Activated T-helper 1 cell treated with anti-CD3 and anti-CD28 coated beads, Interleukin-12 subunit alpha, Interleukin-12 subunit beta, Interleukin-2, Interleukin-4 antibody, amounts not matched to agents 30 ng/mL and 10 ng/mL and 1 ng/mL, durations not matched to agents 14 hours and 24 hours and 36 hours (primary cell): ENCODE data around the gene PDLIM3. TPM values are rescaled to one million over a fixed set of nuclear protein-coding genes. Genes with fewer than 3 reads are reported as not detected.
A peak's percentile ranks its signal among the peaks of the same experiment; 100 is the strongest.
"Not testable (repeated sequence)": the region's sequence is repeated elsewhere in the genome, so short reads cannot be mapped to it uniquely, and the experiment has no call there.

Experiments used
- DNase-seq: peaks from one replicate; pipeline ENCODE4 v3.0.0; 2021; ENCODE audit warnings: low spot score
- H3K27ac Mint-ChIP-seq: one replicate; pipeline ENCODE4 v1.8.0; 2021; ENCODE audit warnings: mild to moderate bottlenecking, mixed read lengths
- H3K27me3 Mint-ChIP-seq: one replicate; pipeline ENCODE4 v1.8.0; 2022; ENCODE audit warnings: mild to moderate bottlenecking, moderate library complexity, mixed read lengths; ENCODE audit not compliant: insufficient read depth
- H3K36me3 Mint-ChIP-seq: one replicate; pipeline ENCODE4 v1.8.0; 2021; ENCODE audit warnings: low read depth, mixed read lengths
- H3K4me1 Mint-ChIP-seq: one replicate; pipeline ENCODE4 v1.8.0; 2021; ENCODE audit warnings: low read depth, mixed read lengths
- H3K4me3 Mint-ChIP-seq: one replicate; pipeline ENCODE4 v1.8.0; 2021; ENCODE audit warnings: mild to moderate bottlenecking, moderate library complexity, mixed read lengths
- H3K9me3 Mint-ChIP-seq: one replicate; pipeline ENCODE4 v1.8.0; 2021; ENCODE audit warnings: mixed read lengths
- intact Hi-C: fragments of 100-400 bp; cut with micrococcal nuclease; formaldehyde crosslinking; loops from one replicate; pipeline ENCODE4 v1.15.1; 2024
- total RNA-seq: library from RNA; stranded (reverse); gene quantifications from 2 replicates; pipeline ENCODE4 v1.2.3, GENCODE V29; 2022

The PDLIM3 gene
- total RNA-seq, 1 donor from 2014 or later: not detected

- Mint-ChIP-seq H3K27ac (no peak overlapping the region), H3K27me3 (peaks cover 7% of the 10 kb centered on the region), H3K4me1 (no peaks in the 10 kb centered on the region), H3K9me3 (no peaks in the 10 kb centered on the region), H3K36me3 (no peaks in the 10 kb centered on the region), H3K4me3 (no peak overlapping the region)
- DNase-seq: no peak
- intact Hi-C loops: no loop called here
Observed at GRCh38 chr4:185542626-185543315, 7.5 kb upstream of the PDLIM3 start.

- intact Hi-C loops: no loop called here
- no peaks in the 10 kb centered on the region for H3K4me1 Mint-ChIP-seq
Observed at GRCh38 chr4:185541251-185541727, 6.0 kb upstream of the PDLIM3 start.

GRCh38 chr4:185540487-185541120 is 5.3 kb upstream of the PDLIM3 start:
- H3K4me1 Mint-ChIP-seq: no peaks in the 10 kb centered on the region
- intact Hi-C loops: no loop called here
- peaks cover 19% of the 10 kb centered on the region for H3K27me3 Mint-ChIP-seq
- no peaks in the 10 kb centered on the region for H3K36me3 Mint-ChIP-seq
- no peaks in the 10 kb centered on the region for H3K9me3 Mint-ChIP-seq
- H3K27ac Mint-ChIP-seq: no peak overlapping the region
- no peak for DNase-seq
- no peak overlapping the region for H3K4me3 Mint-ChIP-seq

More at GRCh38 chr4:185541251-185541727, 6.0 kb upstream of the PDLIM3 start:
- Mint-ChIP-seq H3K36me3 (no peaks in the 10 kb centered on the region), H3K27ac (no peak overlapping the region), H3K4me3 (no peak overlapping the region), H3K9me3 (no peaks in the 10 kb centered on the region), H3K27me3 (peaks cover 13% of the 10 kb centered on the region)
- no peak for DNase-seq

GRCh38 chr4:185540040-185540439 is 4.7 kb upstream of the PDLIM3 start:
- Mint-ChIP-seq H3K9me3 (no peaks in the 10 kb centered on the region), H3K4me1 (no peaks in the 10 kb centered on the region), H3K27ac (no peak overlapping the region), H3K4me3 (no peak overlapping the region), H3K27me3 (peaks cover 20% of the 10 kb centered on the region), H3K36me3 (no peaks in the 10 kb centered on the region)
- intact Hi-C loops: no loop called here
- no peak for DNase-seq

GRCh38 chr4:185538806-185539205 is 3.5 kb upstream of the PDLIM3 start:
- Mint-ChIP-seq H3K36me3 (no peaks in the 10 kb centered on the region), H3K27me3 (peaks cover 29% of the 10 kb centered on the region), H3K9me3 (no peaks in the 10 kb centered on the region), H3K27ac (no peak overlapping the region), H3K4me3 (no peak overlapping the region), H3K4me1 (no peaks in the 10 kb centered on the region)
- intact Hi-C loops: loop anchor here (5.0 kb wide), 1 partner anchor 517 kb away; no protein-coding TSS in a partner anchor
- no peak for DNase-seq

GRCh38 chr4:185536411-185536709 is 1.1 kb upstream of the PDLIM3 start:
- Mint-ChIP-seq H3K9me3 (no peaks in the 10 kb centered on the region), H3K36me3 (no peaks in the 10 kb centered on the region), H3K27me3 (peaks cover 33% of the 10 kb centered on the region), H3K4me1 (no peaks in the 10 kb centered on the region), H3K4me3 (no peak overlapping the region), H3K27ac (no peak overlapping the region)
- intact Hi-C loops: loop anchor here (5.0 kb wide), 1 partner anchor 514 kb away; no protein-coding TSS in a partner anchor
- no peak for DNase-seq

GRCh38 chr4:185535612-185536410 is 504 bp upstream of the PDLIM3 start:
- Mint-ChIP-seq H3K9me3 (no peaks in the 10 kb centered on the region), H3K4me1 (no peaks in the 10 kb centered on the region), H3K27me3 (peaks cover 39% of the 10 kb centered on the region), H3K27ac (no peak overlapping the region), H3K4me3 (peak overlapping the region; percentile 43), H3K36me3 (no peaks in the 10 kb centered on the region)
- DNase-seq: no peak
- intact Hi-C loops: loop anchor here (5.0 kb wide), 1 partner anchor 514 kb away; no protein-coding TSS in a partner anchor

- H3K9me3 Mint-ChIP-seq: no peaks in the 10 kb centered on the region
- H3K27ac Mint-ChIP-seq: no peak overlapping the region
- intact Hi-C loops: no loop called here
- H3K27me3 Mint-ChIP-seq: peaks cover 43% of the 10 kb centered on the region
- H3K4me3 Mint-ChIP-seq: no peak overlapping the region
- H3K36me3 Mint-ChIP-seq: no peaks in the 10 kb centered on the region
- H3K4me1 Mint-ChIP-seq: no peaks in the 10 kb centered on the region
- DNase-seq: no peak
Observed at GRCh38 chr4:185534511-185534865, 819 bp downstream of the PDLIM3 start.

- no peak overlapping the region for H3K27ac Mint-ChIP-seq
- no peaks in the 10 kb centered on the region for H3K36me3 Mint-ChIP-seq
- no peak for DNase-seq
- H3K4me3 Mint-ChIP-seq: no peak overlapping the region
- H3K4me1 Mint-ChIP-seq: no peaks in the 10 kb centered on the region
- peaks cover 43% of the 10 kb centered on the region for H3K27me3 Mint-ChIP-seq
- no peaks in the 10 kb centered on the region for H3K9me3 Mint-ChIP-seq
- intact Hi-C loops: no loop called here
Observed at GRCh38 chr4:185532795-185533324, 2.4 kb downstream of the PDLIM3 start.

- Mint-ChIP-seq H3K27me3 (peaks cover 43% of the 10 kb centered on the region), H3K4me3 (no peak overlapping the region), H3K9me3 (no peaks in the 10 kb centered on the region), H3K36me3 (no peaks in the 10 kb centered on the region), H3K27ac (no peak overlapping the region), H3K4me1 (no peaks in the 10 kb centered on the region)
- no peak for DNase-seq
- intact Hi-C loops: no loop called here
Observed at GRCh38 chr4:185532293-185532692, 3.0 kb downstream of the PDLIM3 start.

- H3K27ac Mint-ChIP-seq, H3K4me3 Mint-ChIP-seq, H3K36me3 Mint-ChIP-seq, DNase-seq, H3K4me1 Mint-ChIP-seq, intact Hi-C loops, H3K9me3 Mint-ChIP-seq: not testable (repeated sequence)
- peaks cover 40% of the 10 kb centered on the region for H3K27me3 Mint-ChIP-seq
Observed at GRCh38 chr4:185531654-185532053, 3.7 kb downstream of the PDLIM3 start.

GRCh38 chr4:185529413-185529812 is 5.9 kb downstream of the PDLIM3 start:
- H3K4me1 Mint-ChIP-seq: no peaks in the 10 kb centered on the region
- no peaks in the 10 kb centered on the region for H3K36me3 Mint-ChIP-seq
- intact Hi-C loops: no loop called here
- no peak for DNase-seq
- no peaks in the 10 kb centered on the region for H3K9me3 Mint-ChIP-seq
- H3K4me3 Mint-ChIP-seq: no peak overlapping the region
- H3K27ac Mint-ChIP-seq: no peak overlapping the region
- H3K27me3 Mint-ChIP-seq: peaks cover 29% of the 10 kb centered on the region
